ENCODE data around the gene KCNK6. TPM values are rescaled to one million over a fixed set of nuclear protein-coding genes. Genes with fewer than 3 reads are reported as not detected.

The KCNK6 gene
- total RNA-seq, 2 donors from 2014 or later = 5.1 to 8.9 TPM

DNA sequence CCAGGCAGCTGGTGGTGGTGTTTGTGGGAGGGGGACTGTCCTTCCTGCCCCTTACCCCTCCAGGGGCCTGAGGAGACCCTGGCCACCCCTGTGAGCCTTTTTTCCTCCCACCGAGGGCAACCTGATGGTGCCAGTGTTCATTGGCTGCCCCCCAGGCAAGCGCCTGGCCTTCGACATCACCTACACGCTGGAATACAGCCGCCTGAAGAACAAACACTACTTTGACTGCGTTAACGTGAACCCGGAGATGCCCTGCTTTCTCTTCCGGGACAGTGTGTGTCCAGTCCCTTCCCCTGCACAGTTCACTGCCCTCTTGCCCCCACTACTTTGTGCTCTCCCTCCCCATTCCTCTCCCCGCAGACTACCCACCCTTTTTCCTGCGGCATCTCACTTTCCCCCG lies 47.4 kb downstream of the KCNK6 start:
- Mint-ChIP-seq H3K36me3 (ENCODE audit: low read depth) (no peaks in the 10 kb centered on the region), H3K27ac (no peak overlapping the region), H3K9me3 (peaks cover 18% of the 10 kb centered on the region), H3K4me1 (no peaks in the 10 kb centered on the region), H3K27me3 (ENCODE audit: insufficient read depth) (peaks cover 40% of the 10 kb centered on the region), H3K4me3 (no peak overlapping the region)
- no peak overlapping the region for H3K4me3 ChIP-seq (ENCODE audit: low read length)
- no peak overlapping the region for H3K9ac ChIP-seq (ENCODE audit: extremely low read depth, low read length, poor library complexity, severe bottlenecking)
- DNase-seq = no peak
- no peaks in the 10 kb centered on the region for H3K36me3 ChIP-seq (ENCODE audit: control insufficient read depth, insufficient read depth, low read length)
- WGBS, 2 experiments (ENCODE audit: insufficient coverage in 1 of 2, insufficient read length in 1 of 2) = 89 to 91% methylated on average over 12 of the region's 12 CpGs
- TF ChIP-seq CTCF (conservative IDR thresholded peaks at IDR 0.05) = no peak
- H3K4me1 ChIP-seq (ENCODE audit: control insufficient read depth, insufficient read depth, low read length) = no peaks in the 10 kb centered on the region
- peaks cover 14% of the 10 kb centered on the region for H3K27me3 ChIP-seq (ENCODE audit: control insufficient read depth, insufficient read depth, low read length, poor library complexity, severe bottlenecking)
- H3K27ac ChIP-seq (ENCODE audit: low read depth, low read length) = no peak overlapping the region
- peaks cover 7% of the 10 kb centered on the region for H3K9me3 ChIP-seq (ENCODE audit: control insufficient read depth, low read length)

DNA sequence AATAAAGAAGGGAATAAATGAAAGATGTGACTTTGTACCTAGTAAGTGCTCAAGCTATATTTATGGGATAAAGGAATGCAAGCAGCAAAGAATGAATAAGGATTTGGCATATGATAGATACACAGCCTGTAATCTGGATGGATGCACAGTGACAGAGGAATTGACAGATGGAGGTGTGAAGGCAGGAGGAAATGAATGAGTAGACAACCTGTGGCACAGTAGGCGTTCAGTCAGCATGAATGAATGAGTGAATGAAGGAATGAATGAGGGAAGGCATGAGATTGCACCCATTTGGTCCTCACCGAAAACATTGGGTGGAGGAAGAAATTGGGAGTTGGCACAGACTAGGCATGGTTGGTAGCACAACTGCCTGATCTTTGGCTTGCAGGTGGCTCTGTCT lies 49.9 kb downstream of the KCNK6 start:
- Mint-ChIP-seq H3K27me3 (ENCODE audit: insufficient read depth) (peaks cover 41% of the 10 kb centered on the region), H3K9me3 (peaks cover 8% of the 10 kb centered on the region), H3K36me3 (ENCODE audit: low read depth) (no peaks in the 10 kb centered on the region), H3K27ac (no peak overlapping the region), H3K4me3 (no peak overlapping the region), H3K4me1 (no peaks in the 10 kb centered on the region)
- Histone ChIP-seq H3K9ac (ENCODE audit: extremely low read depth, low read length, poor library complexity, severe bottlenecking) (no peak overlapping the region), H3K27me3 (ENCODE audit: control insufficient read depth, insufficient read depth, low read length, poor library complexity, severe bottlenecking) (peaks cover 16% of the 10 kb centered on the region), H3K9me3 (ENCODE audit: control insufficient read depth, low read length) (peaks cover 6% of the 10 kb centered on the region), H3K27ac (ENCODE audit: low read depth, low read length) (no peak overlapping the region), H3K4me3 (ENCODE audit: low read length) (no peak overlapping the region), H3K4me1 (ENCODE audit: control insufficient read depth, insufficient read depth, low read length) (no peaks in the 10 kb centered on the region), H3K36me3 (ENCODE audit: control insufficient read depth, insufficient read depth, low read length) (no peaks in the 10 kb centered on the region)
- TF ChIP-seq CTCF (conservative IDR thresholded peaks at IDR 0.05) = no peak
- no peak for DNase-seq
- WGBS, 2 experiments (ENCODE audit: insufficient coverage in 1 of 2, insufficient read length in 1 of 2) = 89 to 93% methylated on average over 2 of the region's 2 CpGs

DNA sequence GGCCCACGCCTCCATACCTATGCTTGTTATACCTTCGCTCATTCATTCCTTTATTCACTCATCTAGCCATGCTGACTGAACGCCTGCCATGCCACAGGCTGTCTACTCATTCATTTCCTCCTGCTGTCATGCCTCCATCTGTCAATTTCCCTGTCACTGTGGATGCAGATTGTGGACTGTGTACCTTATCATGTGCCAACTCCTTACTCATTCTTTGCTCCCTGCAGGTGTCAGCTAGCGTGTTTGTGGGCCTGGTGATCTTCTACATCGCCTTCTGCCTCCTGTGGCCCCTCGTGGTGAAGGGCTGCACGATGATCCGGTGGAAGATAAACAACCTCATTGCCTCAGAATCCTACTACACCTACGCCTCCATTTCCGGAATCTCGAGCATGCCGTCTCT lies 50.7 kb downstream of the KCNK6 start:
- 84 to 86% methylated on average over 11 to 12 of the region's 12 CpGs for WGBS, 2 experiments (ENCODE audit: insufficient coverage in 1 of 2, insufficient read length in 1 of 2)

More for the DNA sequence above, 50.7 kb downstream of the KCNK6 start:
- H3K4me1 ChIP-seq (ENCODE audit: control insufficient read depth, insufficient read depth, low read length) = no peaks in the 10 kb centered on the region
- no peak overlapping the region for H3K27ac Mint-ChIP-seq
- no peaks in the 10 kb centered on the region for H3K9me3 ChIP-seq (ENCODE audit: control insufficient read depth, low read length)
- H3K27ac ChIP-seq (ENCODE audit: low read depth, low read length) = no peak overlapping the region
- H3K27me3 Mint-ChIP-seq (ENCODE audit: insufficient read depth) = peaks cover 41% of the 10 kb centered on the region
- H3K36me3 Mint-ChIP-seq (ENCODE audit: low read depth) = no peaks in the 10 kb centered on the region
- no peaks in the 10 kb centered on the region for H3K36me3 ChIP-seq (ENCODE audit: control insufficient read depth, insufficient read depth, low read length)
- H3K4me3 ChIP-seq (ENCODE audit: low read length) = no peak overlapping the region
- peaks cover 16% of the 10 kb centered on the region for H3K27me3 ChIP-seq (ENCODE audit: control insufficient read depth, insufficient read depth, low read length, poor library complexity, severe bottlenecking)
- no peak for DNase-seq
- no peak overlapping the region for H3K9ac ChIP-seq (ENCODE audit: extremely low read depth, low read length, poor library complexity, severe bottlenecking)
- no peak for TF ChIP-seq CTCF (conservative IDR thresholded peaks at IDR 0.05)
- H3K4me1 Mint-ChIP-seq = peaks cover 2% of the 10 kb centered on the region
- peaks cover 1% of the 10 kb centered on the region for H3K9me3 Mint-ChIP-seq
- H3K4me3 Mint-ChIP-seq = no peak overlapping the region
